ENCODE data around the gene GRN. TPM values are rescaled to one million over a fixed set of nuclear protein-coding genes. Genes with fewer than 3 reads are reported as not detected.

Gene GRN
- total RNA-seq, 1 experiment from 2014 or later: 127 TPM

GRCh38 chr17:44324092-44324570 lies 21.0 kb upstream of the GRN start:
- DNase-seq: no peak
- H3K56ac ChIP-seq (ENCODE audit: insufficient read length, low read depth, low read length): no peak overlapping the region
- peaks cover 19% of the 10 kb centered on the region for H3K27me3 Mint-ChIP-seq (ENCODE audit: low read depth)
- no peak overlapping the region for H3K23ac ChIP-seq (ENCODE audit: insufficient read length, low read depth, low read length)
- H4K8ac ChIP-seq (replicated peaks; ENCODE audit: insufficient read length, low read depth, low read length): no peak overlapping the region
- no peak for TF ChIP-seq CTCF (conservative IDR thresholded peaks at IDR 0.05)
- H4K5ac ChIP-seq (ENCODE audit: insufficient read length, low read depth, low read length): no peak overlapping the region
- no peaks in the 10 kb centered on the region for H3K4me1 ChIP-seq (ENCODE audit: insufficient read depth, low read length)
- H3K14ac ChIP-seq (ENCODE audit: insufficient read depth, low read length): peak overlapping the region; percentile 51
- peak overlapping the region; percentile 76 for H3K4me2 ChIP-seq (ENCODE audit: insufficient read depth, insufficient read length, low read length)
- H3K23me2 ChIP-seq (ENCODE audit: insufficient read length, low read depth, low read length, poor library complexity, severe bottlenecking): peaks cover 13% of the 10 kb centered on the region
- no peak overlapping the region for H2AFZ ChIP-seq (ENCODE audit: low read length)
- H3K4ac ChIP-seq (ENCODE audit: low read depth, low read length): no peak overlapping the region
- H2BK12ac ChIP-seq (ENCODE audit: insufficient read length, low read depth, low read length): no peak overlapping the region
- no peaks in the 10 kb centered on the region for H3K9me3 Mint-ChIP-seq
- H3K27ac Mint-ChIP-seq: no peak overlapping the region; a peak in 1 of 7 replicates
- H3K79me2 ChIP-seq (ENCODE audit: insufficient read depth, low read length): peaks cover 4% of the 10 kb centered on the region; the same call in 1 of the 2 replicates
- H3K4me3 Mint-ChIP-seq: peak overlapping the region; percentile 88 to 94
- no peak overlapping the region for H2BK120ac ChIP-seq (ENCODE audit: low read depth, low read length, poor library complexity, severe bottlenecking)
- H3K36me3 Mint-ChIP-seq (ENCODE audit: insufficient read depth in 1 of 3, low read depth in 3 of 3): peaks cover 20 to 44% (median 30%) of the 10 kb centered on the region in 3 experiments
- no peaks in the 10 kb centered on the region for H3K27me3 ChIP-seq (ENCODE audit: insufficient read depth, low read length)
- H3K9me3 ChIP-seq (ENCODE audit: control insufficient read depth, low read depth, low read length): no peaks in the 10 kb centered on the region
- no peak overlapping the region for H2BK15ac ChIP-seq (ENCODE audit: low read depth, low read length)
- no peak overlapping the region for H3K27ac ChIP-seq (ENCODE audit: insufficient read length, low read depth, low read length)
- peaks cover 4% of the 10 kb centered on the region for H3K79me1 ChIP-seq (ENCODE audit: insufficient read depth, low read depth, low read length, poor library complexity, severe bottlenecking)
- WGBS (ENCODE audit: extremely low coverage, insufficient read length, low lambda C conversion rate): no CpG with 5 or more reads among the region's 38 CpGs
- H2BK5ac ChIP-seq (ENCODE audit: insufficient read length, low read length): no peak overlapping the region
- peak overlapping the region; percentile 22 for H3K18ac ChIP-seq (ENCODE audit: insufficient read length, low read depth, low read length)
- H3K4me1 Mint-ChIP-seq: peaks cover 6 to 19% of the 10 kb centered on the region in 2 experiments
- H4K20me1 ChIP-seq (ENCODE audit: control insufficient read depth, insufficient read depth, insufficient read length): no peaks in the 10 kb centered on the region
- no peak overlapping the region for H4K91ac ChIP-seq (ENCODE audit: insufficient read length, low read depth, low read length)
- H3K9ac ChIP-seq (ENCODE audit: extremely low read depth, insufficient read length, low read length): peak overlapping the region; percentile 57
- no peak overlapping the region for H3T11ph ChIP-seq (ENCODE audit: low read length)
- H2AK5ac ChIP-seq (ENCODE audit: insufficient read length, low read length): no peak overlapping the region
- no peak overlapping the region for H2BK20ac ChIP-seq (ENCODE audit: low read depth, low read length, poor library complexity, severe bottlenecking)

Measured in H9 (cell line).